ENCODE measurements around the gene CRHR1.
A peak's percentile ranks its signal among the peaks of the same experiment; 100 is the strongest.
"Not testable (repeated sequence)": the region's sequence is repeated elsewhere in the genome, so short reads cannot be mapped to it uniquely, and the experiment has no call there.

The CRHR1 gene

DNA sequence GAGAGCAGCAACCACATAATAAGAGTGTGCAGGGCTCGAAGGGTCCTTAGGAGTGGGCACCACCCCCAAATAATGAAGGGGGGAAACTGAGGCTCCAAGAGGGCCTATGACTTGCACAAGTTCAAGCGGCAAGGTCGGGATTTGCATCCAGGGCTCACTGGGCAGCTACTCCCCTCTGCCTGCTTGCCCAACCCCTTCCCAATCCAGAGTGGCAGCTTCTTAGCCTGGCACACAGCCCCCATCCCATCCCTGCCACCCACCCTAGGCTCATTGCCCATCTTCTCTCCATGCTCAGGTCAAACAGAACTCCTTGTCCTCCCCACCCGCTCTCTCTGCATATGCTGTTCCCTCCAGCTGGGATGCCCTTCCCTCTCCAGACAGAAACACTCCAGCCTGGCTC, 63.0 kb downstream of the CRHR1 start:
- DNase-seq: no peak

DNA sequence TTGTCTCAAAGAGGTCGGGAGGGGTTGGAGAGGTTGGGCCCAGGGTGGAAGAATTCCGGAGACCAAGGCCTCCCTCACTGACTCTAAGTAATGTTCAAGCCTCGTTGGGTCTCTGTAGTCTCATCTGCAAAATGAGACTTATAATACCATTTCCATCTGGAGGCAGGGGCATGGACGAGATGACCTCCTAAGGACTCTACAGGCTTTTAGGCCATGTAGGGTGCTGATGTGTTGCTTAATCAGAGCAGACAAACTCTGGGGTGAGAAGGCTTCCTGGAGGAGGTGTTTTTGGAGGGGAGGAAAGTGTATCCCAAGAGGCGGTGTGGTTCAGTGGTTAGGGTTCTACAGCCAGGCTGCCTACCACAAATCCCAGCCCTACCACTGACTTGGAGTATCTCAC, 63.6 kb downstream of the CRHR1 start:
- DNase-seq: no peak

DNA sequence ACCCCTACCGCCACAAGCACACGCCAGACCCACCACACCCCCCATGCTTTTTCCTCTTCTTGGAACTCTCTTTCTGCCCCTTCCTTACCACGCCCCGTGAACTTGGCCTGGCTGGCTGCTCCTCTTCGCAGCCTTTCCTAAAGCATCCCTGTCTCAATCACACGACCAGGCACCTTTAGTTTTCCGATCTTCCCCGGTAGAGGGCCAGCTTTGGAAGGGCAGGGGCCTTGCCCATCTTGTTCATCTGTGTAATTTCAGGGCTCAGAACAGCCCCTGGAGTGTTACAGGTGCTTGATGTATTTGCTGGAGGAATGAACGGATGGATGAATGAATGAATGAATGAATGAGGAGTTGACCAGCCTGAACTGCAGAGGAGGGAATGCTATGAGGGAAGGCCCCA, 64.3 kb downstream of the CRHR1 start:
- DNase-seq: no peak

DNA sequence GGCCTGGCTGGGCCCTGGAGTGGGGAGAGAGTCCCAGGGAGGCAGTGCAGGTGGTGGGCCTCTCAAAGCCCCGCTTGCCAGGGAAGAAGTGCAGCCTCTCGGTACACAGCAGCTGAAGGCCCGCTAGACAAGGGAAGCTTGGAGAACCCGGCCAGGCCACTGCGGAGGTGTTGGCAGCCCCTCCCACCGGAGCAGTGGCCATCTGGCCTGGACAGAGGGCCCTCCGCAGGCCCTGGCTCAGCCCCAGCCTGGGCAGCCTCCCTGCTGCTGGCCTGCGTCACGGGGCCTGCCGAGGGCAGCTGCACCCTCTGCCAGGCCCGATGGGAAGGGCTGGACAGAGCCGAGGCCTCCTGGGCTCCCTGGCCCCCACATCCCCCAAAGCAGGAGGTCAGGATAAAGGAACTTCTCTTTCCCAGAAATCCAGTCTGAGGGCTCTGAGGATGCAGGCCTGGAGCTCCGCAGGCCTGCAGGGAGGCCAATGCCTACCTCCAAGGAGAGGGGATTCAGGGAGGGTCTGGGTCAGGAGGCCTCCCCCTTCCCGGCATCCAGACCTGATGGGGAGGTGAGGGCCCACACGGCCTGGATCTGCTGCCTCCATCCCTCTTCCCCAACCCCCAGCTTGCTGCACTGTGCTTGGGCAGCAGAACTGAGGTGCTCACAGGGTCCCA, 64.9 kb downstream of the CRHR1 start:
- no peak for DNase-seq

DNA sequence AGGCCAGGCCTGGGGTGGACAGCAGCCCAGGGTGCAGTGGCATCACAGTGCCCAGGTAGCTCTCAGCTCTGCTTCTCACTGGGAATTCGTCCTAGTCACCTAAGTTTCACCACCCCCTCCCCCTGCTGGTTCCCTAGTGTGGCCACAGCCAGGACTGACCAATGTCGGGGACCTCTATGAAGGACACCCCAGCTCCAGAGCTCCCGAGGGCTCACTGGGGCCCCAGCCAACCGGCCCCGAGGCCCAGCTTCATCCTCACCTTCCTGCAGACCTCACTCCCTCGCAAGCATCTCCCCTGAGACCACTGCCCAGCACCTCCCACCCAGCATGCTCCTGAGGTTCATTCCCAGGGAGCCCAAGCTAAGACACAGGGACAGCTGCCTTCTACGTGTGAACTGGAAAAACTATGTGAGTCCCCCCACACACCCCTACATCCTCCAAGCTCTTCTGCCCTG, 65.4 kb downstream of the CRHR1 start:
- DNase-seq: no peak

DNA sequence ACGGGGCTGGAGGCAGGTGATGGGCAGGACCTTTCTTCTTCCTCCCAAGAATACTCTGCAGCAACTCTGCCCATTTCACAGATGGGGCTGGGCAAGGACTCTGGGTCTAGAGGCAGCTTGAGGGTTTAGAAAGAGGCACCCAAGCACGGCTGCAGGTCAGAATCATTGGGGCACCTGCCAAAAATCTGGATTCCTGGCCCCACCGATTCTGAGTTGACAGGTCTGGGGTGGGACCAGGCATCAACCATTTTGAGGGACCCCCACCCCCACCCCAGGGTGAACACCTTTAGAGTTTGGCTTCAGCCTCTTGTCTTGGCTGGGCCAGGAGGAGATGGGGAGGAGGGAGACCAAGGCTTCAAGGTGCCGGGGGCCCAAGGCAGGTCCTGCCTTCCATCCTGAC, 65.9 kb downstream of the CRHR1 start:
- no peak for DNase-seq

DNA sequence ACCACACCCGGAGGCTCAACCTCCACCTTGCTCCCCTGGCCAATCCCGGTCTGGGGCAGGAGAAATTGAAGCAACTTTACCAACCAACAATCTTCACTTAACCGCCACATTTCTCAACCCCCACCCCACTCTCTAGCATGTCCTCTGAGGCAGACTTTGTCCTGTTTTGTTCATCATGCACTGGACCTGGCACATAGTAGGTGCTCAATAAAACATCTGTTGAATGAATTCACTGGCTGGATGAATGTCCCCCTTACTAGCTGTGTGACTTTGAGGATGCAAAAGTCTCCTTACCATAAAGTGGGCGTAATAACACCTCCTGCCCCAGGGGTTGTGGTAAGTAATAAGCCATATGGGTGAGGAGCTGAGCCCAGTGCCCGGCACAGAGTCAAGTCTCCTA, 66.3 kb downstream of the CRHR1 start:
- DNase-seq: no peak

DNA sequence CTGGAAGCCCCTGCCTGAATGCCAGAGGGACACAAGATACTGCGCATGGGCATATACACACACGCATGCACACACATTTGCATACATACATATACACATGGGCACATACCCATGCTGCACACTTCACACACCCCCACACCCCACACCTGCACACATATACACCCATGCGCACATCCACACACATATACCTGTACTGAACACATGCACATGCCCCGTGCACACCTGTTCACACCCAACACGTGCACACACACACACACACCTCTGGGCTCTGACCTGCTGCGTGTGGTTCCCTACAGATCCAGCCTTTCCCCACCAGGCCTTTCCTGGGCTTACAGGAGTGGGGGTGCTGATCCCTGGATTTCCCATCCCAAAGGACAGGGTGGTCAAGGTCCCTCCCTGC, 66.9 kb downstream of the CRHR1 start:
- DNase-seq: no peak

DNA sequence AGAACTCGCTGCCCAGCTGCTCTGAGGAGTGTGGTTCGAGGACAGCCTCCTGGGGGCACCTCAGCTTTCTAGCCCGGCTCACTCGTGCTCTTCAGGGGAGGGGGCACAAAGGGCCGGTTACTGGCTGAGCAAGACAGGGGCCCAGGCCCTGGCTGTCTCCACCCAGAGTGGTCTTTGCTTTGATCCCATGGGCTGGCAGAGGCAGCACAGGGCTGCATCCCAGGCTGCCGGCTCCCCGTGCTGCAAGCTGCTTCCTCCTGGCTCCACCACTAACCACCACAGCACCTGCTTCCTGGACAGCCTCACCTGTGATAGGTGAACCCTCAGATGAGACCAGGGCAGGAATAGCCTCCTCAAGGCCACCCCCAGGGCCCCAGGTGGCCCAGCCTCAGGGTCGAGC, 67.3 kb downstream of the CRHR1 start:
- DNase-seq: no peak

DNA sequence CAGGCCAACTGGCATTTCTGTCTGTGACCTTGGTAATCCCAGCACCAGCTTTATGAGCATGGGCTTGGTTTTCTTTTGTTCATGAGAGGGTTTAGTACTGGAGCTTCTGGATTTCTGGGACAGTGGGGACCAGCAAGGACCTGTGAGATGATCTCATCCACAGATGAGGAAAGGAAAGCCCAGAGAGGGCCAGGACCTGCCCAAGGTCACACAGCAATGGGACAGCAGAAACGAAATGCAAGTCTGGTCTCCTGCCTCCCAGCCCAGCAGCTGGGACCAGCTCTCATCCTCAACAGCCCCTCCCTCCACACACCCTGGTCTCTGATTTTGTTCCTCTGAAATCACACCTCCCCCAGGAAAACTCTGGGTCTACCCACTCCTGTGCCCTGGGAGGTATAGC, 67.8 kb downstream of the CRHR1 start:
- no peak for DNase-seq

DNA sequence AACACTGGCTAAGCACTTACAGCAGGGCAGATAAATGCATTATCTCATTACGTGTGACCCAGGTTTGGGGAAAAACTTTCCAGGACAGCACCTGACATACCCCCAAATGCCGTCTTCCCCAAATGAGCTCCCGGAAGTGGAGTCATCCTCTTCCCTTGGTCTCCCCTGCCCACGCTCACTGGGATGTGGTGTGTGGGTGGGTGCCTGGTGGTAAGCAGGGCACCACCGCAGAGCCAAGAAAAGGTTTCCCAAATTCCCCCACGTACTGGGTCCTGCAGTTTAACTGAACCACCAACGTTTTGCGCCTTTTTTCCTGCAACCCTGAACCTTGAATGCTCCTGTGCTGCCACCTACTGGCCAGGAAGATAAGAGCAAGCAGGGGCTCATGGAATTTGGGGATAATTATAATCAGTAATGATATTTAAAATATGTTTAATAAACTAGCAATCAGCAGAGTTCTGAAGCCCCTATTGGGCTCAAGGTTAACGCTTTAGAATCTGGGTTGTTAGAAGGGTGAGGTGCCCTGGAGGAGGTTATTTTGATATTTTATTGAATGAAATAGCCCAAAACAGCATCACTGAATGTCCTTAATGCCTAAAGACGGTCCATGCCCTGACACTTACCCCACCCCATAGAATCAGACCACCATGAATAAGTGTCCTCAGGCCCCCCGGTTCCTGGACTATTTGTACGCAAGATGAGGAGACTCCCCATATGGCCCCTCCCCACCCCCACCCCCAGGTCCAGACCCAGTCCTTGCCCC, 68.6 kb downstream of the CRHR1 start:
- DNase-seq: peak; percentile 44

DNA sequence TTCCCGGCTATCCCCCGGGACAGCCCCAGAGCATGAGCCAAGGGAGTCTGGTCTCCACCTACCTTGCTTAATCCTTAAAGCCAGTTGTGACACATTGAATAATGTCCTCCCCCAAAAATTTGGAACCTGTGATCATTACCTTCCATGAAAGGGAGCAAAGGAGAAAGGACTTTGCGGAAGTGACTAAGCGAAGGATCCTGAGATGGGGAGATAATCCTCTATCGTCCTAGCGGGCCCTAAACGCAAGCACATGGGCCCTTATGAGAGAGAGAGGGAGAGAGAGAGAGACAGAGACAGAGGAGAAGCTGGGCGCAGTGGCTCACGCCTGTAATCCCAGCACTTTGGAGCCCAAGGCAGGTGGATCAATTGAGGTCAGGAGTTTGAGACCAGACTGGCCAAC, 70.1 kb downstream of the CRHR1 start:
- DNase-seq: no peak

DNA sequence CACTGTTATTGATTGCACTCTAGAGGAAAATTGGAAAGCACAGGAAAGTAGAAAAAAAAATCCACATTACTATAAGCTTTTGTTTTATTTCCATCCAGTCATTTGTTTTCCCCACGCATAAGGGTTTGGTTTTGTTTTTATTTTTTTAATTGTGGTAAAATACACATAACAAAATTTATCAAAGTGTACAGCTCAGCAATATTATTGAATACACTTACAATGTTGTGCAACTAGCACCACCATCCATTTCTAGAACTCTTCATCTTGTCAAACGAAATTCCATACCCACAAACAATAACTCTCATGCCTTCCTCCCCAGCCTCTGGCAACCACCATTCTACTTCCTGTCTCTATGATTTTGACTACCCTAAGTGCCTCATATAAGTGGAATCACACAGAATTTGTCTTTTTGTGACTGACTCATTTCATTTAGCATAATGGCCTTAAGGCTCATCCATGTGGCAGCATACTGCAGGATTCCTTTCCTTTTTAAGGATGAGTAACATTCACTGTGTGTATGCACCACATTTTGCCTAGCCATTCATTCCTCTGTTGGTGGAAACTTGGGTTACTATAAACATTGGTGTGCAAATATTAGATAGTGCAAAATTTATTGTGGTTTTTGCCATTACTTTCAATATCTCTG, 71.7 kb downstream of the CRHR1 start:
- DNase-seq: no peak

DNA sequence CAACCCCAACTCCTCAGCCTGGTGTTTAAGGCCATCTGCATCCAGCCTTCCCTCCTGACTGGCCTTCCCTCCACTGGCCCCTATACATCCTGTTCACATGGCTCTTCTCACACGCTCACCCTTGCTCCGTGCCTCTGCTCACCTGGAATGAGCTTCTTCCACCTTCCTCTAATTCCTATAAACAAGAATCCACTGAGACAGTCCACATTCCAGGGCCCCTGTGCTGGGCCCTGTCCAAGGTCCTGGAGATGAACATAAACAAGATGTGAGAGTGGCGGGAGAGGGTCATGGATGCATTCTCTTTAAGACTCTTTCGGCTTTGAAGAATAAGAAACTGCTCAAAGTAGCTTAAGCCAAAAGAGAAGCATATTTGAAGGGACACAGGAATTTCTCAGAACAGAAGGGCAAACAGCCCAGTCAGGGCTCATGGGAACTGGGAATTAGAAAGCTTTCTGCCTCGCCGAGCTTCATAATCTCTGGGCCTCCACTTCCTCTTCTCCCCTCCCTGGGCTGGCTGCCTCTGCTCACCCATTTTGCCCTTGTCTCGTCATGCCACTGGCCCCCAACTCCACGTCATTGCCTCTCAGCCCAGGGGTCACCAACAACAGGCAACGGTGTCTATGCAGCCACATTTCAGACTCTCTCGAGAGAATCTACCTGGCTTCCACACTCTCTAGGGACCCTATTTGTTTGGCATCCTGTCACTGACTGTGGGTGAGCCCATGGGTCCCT, 74.0 kb downstream of the CRHR1 start:
- DNase-seq: no peak

DNA sequence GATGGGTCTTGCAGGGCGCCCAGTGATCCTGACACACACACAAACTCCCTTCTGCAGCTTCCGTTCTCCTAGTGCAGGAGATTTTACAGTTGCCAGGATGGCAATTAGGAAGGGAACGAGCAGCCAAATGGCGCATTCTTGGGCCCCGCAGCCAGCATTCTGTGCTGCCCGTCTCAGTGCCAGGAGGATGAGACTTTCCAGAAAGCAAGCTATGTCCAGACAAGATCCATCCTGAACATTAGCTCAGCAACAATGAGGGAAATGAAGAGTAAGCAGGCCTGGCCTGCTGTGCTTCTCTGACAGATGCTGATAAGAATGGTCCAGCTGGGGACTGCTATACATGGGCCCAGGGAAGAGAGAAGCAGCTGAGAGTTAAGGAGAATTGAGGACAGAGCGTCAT, 77.0 kb downstream of the CRHR1 start:
- no peak for DNase-seq

DNA sequence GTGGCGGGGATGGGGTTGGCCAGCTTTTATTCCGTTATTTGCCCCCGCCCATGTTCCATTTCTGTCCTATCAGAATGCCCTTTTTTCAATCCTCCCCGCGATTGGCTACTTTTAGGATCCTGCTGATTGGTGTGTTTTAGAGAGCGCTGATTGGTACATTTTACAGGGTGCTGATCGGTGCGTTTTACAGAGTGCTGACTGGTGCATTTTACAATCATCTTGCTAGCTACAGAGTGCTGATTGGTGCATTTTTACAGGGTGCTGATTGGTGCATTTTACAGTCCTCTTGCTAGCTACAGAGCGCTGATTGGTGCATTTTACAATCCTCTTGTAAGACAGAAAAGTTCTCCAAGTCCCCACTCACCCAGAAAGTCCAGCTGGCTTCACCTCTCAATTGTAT, 78.0 kb downstream of the CRHR1 start:
- not testable (repeated sequence) for DNase-seq

DNA sequence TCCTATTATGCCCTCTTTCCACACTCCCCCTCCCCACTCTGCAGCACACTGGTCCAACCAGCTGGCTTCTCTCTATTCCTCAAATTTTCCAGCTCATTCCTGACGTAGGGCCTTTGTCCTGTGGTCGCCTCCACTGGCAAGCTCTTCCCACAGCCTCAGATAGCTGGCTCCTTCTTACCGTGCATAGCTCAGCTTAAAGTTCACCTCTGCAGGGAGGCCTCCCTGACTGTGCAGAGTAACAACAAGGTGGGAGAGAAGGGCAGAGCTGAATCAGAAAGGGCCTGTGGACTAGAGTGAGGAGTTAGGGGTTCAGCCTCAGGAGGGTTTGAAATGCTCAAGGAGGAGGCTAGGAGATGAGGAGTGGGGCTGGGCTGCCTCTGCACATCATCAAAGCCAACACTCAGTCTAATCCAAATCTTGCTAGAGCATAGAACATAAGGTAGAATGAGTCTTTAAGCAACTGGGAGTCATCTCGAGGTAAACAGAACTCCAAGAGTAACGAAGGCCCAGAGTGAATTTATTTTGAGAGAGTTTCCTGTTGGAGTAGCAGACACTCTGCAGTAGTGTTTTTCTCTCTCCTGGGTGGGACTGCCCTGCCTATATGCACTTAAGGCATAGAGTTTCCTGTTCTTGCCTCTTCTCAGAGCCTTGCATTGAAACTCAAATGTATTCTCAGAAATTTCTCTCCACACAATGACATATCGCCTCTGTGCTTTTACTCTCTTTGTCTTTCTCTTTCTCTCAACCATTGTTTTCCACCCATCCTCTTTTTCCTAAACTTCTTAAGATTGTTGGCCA, 79.9 kb downstream of the CRHR1 start:
- no peak for DNase-seq

DNA sequence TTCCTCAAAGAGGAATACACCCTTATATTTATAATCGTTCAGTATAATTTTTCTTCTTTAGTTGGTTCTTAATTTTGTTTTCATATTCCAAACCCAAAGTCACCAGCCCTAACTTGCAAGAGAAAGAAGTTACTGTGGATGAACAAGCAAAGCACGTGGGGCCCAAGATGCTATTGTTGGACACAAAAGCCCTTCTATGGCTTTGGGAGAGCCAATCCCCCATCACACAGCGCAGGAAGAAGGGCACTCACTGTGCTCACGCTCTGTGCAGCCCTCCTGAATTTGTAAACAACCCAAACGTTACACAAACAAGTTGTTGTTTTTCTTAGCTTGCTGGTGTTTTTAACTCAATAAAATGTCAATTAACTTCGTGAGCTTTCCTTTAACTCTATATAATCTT, 83.1 kb downstream of the CRHR1 start:
- no peak for DNase-seq

DNA sequence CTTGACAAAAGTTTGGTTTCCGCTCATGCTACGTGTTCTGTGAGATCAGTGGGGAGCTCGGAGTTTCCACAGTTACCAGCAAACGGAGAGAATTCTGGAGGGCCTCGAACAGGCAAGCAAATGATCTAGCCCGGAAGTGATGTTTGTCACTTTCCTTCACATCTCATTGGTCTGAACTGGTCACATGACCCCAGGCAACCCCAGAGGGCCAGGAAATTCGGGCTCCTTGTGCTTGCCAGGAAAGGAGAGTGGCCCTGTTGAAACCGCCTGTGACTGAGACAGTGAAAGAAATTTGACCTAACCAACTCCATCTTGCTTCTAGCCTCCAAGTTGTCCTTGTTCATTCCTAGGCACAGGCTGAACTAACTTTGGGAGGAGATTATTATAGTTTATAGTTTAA, 83.6 kb downstream of the CRHR1 start:
- no peak for DNase-seq

DNA sequence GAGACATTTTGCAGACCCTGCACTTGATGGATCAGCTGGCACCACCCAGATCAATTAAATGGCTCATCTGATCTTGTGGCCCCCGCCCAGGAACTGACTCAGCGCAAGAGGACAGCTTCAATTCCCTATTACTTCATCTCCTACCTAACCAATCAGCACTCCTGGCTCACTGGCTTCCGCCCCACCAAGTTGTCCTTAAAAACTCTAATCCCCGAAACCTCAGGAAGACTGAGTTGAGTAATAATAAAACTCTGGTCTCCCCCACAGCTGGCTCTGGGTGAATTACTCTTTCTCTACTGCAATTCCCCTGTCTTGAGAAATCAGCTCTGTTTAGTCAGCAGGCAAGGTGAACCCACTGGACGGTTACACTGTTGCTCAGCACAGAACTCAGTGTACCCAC, 84.2 kb downstream of the CRHR1 start:
- no peak for DNase-seq

DNA sequence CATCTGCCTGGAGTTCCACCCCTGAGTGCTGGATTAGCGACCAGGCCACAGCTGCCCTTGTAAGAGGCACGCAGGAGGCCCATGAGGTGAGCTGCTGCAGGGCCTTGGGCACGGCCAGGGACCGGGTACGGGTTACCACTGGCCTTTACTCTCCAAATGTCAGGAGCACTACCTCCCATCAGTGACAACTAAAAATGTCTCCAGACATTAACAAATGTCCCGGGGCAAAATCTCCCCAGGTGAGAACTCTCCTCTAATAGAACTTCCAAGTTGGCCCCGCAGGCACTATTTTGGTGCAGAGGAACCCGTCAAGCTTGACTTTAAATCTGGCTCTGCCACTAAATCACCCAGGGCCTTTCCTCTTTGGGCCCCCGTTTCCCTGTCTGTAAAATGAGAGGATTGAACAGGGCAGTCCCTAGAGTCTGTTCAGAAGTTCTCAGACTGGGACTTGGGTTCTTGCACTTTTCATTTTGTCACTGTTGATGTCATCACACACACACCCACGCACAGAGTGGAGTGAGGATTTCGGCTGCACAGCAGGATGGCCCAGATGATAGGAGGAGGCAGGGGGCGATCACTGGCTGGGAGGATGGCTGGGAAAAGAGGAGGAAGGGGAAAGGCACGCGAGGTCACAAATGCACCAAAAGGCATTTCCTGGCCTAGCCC, 85.7 kb downstream of the CRHR1 start:
- no peak for DNase-seq

DNA sequence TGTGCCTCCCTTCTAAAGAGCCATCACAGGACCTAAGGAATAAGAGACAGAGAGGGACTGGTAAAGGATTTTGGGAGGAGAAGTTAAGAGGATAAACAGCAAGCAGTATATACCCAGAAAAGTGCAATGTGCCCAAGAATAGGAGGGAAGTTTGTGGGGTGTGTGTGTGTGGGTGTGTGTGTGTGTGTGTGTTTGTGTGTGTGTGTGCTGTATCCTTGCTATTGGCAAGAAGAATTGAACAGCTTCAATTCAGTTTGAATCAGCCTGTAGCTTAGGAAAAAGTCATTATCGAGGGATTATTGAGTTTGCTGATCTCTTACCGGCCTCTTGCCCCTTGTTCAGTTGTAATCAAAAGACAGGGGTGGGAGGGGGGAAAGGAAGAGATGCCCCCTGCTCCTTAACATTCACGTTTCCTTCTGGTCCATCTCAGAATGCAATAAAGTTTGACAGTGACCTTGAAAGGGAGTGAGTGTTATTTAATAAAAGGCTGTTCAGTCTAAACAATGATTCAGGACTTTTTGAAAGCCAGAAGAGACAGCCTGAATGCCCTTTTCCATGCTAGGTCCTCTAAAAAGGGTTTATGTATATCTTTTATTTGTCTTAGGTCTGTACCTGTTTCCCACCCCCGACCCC, 86.3 kb downstream of the CRHR1 start:
- no peak for DNase-seq
